HG02852 (cell line): ENCODE results near the gene ADM2.

Source experiments
- ATAC-seq: cut with Tn5 transposase; IDR thresholded peaks from one replicate; pipeline ENCODE4 v1.9.1; 2021; ENCODE audit warnings: mild to moderate bottlenecking, moderate library complexity; ENCODE audit not compliant: unreplicated experiment

The ADM2 gene

GRCh38 chr22:50523806-50524675 is 42.7 kb downstream of the ADM2 start:
- ATAC-seq = no peak

- no peak for ATAC-seq
These were observed 43.3 kb downstream of the ADM2 start for GRCh38 chr22:50524676-50525103.

GRCh38 chr22:50525104-50525857 is 43.9 kb downstream of the ADM2 start, which contains the start of gene SCO2:
Gene SCO2, minus strand, starts transcription at chr22:50525598. Its CDS starts 1,187 bp downstream, at chr22:50524411.
- peak; percentile 41 for ATAC-seq

GRCh38 chr22:50525858-50526107 is 44.4 kb downstream of the ADM2 start:
- ATAC-seq = peak; percentile 16

- ATAC-seq = peak; percentile 23
These were observed 44.9 kb downstream of the ADM2 start for GRCh38 chr22:50526108-50526833.

GRCh38 chr22:50526834-50527801 is 45.8 kb downstream of the ADM2 start:
- ATAC-seq = no peak

GRCh38 chr22:50527921-50528681 is 46.8 kb downstream of the ADM2 start:
- no peak for ATAC-seq

- no peak for ATAC-seq
These were observed 47.5 kb downstream of the ADM2 start for GRCh38 chr22:50528682-50529415.

GRCh38 chr22:50529416-50529896 is 48.1 kb downstream of the ADM2 start:
- ATAC-seq = no peak

- ATAC-seq = peak; percentile 16
These were observed 48.7 kb downstream of the ADM2 start, which contains the start of gene TYMP for GRCh38 chr22:50529897-50530579. Gene TYMP, minus strand, starts transcription at chr22:50530012. Its CDS starts 303 bp downstream, at chr22:50529709.

GRCh38 chr22:50530580-50530876 is 49.2 kb downstream of the ADM2 start:
- ATAC-seq = no peak

GRCh38 chr22:50530877-50531545 is 49.7 kb downstream of the ADM2 start:
- no peak for ATAC-seq

- ATAC-seq = no peak
These were observed 50.2 kb downstream of the ADM2 start for GRCh38 chr22:50531546-50531961.

GRCh38 chr22:50531962-50532674 is 50.8 kb downstream of the ADM2 start:
- ATAC-seq = no peak

- ATAC-seq = no peak
These were observed 51.8 kb downstream of the ADM2 start for GRCh38 chr22:50532824-50533796.
